ENCODE measurements around the gene CCDC13. TPM values are rescaled to one million over a fixed set of nuclear protein-coding genes. Genes with fewer than 3 reads are reported as not detected.
A peak's percentile ranks its signal among the peaks of the same experiment; 100 is the strongest.

CCDC13 gene
- polyA plus RNA-seq, 1 experiment = 0.18 TPM

DNA sequence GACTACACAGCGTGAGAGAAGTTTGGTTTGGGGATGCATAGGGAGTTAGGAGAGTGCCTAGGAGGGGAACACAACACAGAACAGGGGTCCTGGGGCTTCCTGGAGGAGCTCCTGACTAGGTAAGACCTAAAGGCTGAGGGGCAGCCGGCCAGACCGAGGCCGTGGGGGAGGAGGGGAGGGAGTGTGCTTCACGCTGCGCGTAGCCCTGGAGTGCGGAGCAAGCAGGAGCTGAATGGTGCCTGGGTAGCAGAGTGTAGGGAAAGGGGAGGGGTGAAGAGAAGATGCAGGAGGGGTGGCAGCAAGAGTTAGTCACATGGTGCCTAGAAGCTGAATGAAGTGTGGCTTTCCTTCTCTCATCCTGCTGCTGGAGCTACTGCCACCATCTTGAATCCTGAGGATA lies 38.0 kb downstream of the CCDC13 start:
- no peaks in the 10 kb centered on the region for H3K36me3 ChIP-seq (ENCODE audit: control insufficient read depth, insufficient read depth, low read length)
- DNase-seq (ENCODE audit: low read depth) = no peak
- TF ChIP-seq, protein P1, sequence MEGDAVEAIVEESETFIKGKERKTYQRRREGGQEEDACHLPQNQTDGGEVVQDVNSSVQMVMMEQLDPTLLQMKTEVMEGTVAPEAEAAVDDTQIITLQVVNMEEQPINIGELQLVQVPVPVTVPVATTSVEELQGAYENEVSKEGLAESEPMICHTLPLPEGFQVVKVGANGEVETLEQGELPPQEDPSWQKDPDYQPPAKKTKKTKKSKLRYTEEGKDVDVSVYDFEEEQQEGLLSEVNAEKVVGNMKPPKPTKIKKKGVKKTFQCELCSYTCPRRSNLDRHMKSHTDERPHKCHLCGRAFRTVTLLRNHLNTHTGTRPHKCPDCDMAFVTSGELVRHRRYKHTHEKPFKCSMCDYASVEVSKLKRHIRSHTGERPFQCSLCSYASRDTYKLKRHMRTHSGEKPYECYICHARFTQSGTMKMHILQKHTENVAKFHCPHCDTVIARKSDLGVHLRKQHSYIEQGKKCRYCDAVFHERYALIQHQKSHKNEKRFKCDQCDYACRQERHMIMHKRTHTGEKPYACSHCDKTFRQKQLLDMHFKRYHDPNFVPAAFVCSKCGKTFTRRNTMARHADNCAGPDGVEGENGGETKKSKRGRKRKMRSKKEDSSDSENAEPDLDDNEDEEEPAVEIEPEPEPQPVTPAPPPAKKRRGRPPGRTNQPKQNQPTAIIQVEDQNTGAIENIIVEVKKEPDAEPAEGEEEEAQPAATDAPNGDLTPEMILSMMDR (IDR thresholded peaks at IDR 0.05; ENCODE audit: insufficient read depth, low read depth, low read length) = no peak
- ChIA-PET CTCF (interaction anchor here (2.0 kb wide), 1 partner anchor 10 kb away, joined by 17 read pairs; no protein-coding TSS in a partner anchor), POLR2A (no interaction called here)
- H3K4me3 ChIP-seq (ENCODE audit: low read depth, low read length) = no peak overlapping the region
- no peaks in the 10 kb centered on the region for H3K27me3 ChIP-seq (ENCODE audit: control insufficient read depth, insufficient read depth, low read length)

DNA sequence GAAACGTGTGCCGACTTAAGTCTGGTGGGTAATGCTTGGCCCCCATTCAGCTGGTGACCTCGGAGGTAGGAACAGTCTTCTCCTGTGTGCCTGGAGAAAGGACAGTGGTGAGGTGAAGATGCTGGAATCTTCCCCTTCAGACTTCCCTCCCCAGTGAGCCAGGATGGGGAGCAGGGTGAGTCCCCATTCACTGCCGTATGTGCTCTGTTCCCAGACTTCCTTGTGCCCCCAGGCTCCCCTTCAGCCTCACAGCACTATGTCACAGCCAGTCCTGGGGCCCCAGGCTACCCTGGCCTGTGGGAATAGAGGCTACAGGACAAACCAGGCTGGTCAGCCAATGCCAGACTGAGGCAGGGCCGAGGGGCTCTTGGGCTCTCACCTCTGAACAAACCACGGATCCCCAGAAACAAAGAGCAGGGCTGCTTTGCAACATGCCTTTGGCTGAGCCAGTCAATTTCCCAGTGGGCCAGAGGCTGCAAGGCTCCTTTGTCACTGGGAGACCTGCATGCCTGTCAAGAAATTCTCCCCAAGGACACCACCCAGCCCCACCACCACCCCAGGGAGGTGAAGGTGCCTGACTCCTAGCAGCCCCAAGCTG lies 38.7 kb downstream of the CCDC13 start:
- CTCF ChIA-PET = interaction anchor here (2.0 kb wide), 1 partner anchor 11 kb away, joined by 17 read pairs; no protein-coding TSS in a partner anchor
- Histone ChIP-seq H3K4me3 (ENCODE audit: low read depth, low read length) (no peak overlapping the region), H3K27me3 (ENCODE audit: control insufficient read depth, insufficient read depth, low read length) (no peaks in the 10 kb centered on the region), H3K36me3 (ENCODE audit: control insufficient read depth, insufficient read depth, low read length) (no peaks in the 10 kb centered on the region)
- POLR2A ChIA-PET = no interaction called here
- no peak for DNase-seq (ENCODE audit: low read depth)
- TF ChIP-seq, protein P1 (IDR thresholded peaks at IDR 0.05; ENCODE audit: insufficient read depth, low read depth, low read length) = no peak

DNA sequence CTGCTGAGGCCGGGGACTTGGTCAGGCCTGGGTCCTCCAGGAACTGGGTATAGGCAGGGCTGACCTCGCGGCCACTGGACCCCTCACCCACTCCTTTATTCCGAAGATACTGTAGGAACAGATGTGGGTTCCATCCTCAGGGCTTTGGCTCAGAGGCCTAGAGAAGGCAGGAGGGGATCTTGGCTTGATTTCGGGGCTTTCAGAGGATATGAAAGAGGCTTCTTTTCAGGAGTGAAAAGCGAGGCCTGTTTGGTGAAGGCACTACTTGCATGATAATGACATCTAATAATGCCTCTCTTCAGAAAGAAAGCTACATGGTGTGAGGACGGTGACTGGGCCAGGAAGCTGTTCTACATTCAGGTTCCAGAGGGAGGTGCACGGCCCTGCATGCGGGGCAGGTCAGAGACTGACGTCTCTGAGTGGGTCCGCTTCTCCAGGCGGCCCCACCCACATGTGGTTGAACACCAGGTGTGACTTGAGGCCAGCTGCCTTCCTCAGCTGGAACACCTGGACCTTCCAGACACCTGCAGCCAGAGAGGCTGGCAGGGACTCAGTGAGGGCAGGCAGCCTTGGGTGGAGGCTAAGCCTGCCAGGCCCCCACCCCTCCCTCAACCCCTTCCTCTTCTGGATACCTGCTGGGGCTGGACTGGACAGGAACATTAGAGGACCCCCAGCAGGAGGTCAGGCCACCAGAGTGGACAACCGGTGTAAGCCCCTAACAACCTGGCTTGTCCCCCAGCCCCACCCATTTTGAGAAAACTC lies 39.4 kb downstream of the CCDC13 start:
- H3K4me3 ChIP-seq (ENCODE audit: low read depth, low read length) = no peak overlapping the region
- H3K36me3 ChIP-seq (ENCODE audit: control insufficient read depth, insufficient read depth, low read length) = no peaks in the 10 kb centered on the region
- TF ChIP-seq, protein P1 (IDR thresholded peaks at IDR 0.05; ENCODE audit: insufficient read depth, low read depth, low read length) = no peak
- POLR2A ChIA-PET = no interaction called here
- DNase-seq (ENCODE audit: low read depth) = no peak
- CTCF ChIA-PET = interaction anchor here (0.6 to 2.3 kb wide), 2 partner anchors 10 to 12 kb away, joined by 4 to 5 read pairs; no protein-coding TSS in a partner anchor
- H3K27me3 ChIP-seq (ENCODE audit: control insufficient read depth, insufficient read depth, low read length) = no peaks in the 10 kb centered on the region; the same call in 1 of the 2 replicates

DNA sequence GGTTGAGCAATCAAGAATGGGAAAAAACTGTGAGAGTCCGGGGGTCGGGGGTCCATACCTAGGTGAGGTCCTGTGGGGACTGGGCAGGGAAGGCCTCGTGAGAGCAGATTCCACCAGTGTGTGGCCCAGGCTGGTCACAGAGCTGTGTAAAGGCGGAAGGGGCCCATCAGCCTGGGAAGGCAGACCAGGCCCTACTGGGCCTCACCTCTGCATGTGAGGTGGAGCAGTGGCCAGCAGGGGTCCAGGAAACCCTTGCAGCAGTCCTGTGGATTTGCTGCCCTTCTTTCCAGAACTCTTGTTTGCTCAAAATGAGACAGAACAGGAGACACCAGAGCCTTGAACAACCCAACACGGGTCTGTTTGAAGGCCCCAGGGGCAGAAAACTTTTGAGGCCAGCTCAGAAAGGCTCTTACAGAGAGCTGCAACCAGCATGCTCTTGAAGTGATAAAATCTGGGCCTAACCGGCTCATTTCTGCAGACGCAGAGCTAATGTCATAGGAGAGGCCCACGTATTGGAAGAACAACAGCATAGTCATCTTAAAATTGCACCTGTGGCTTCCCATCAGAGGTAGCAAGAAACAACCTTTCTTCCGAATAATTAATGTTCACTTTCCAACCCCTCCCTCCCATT lies 40.1 kb downstream of the CCDC13 start:
- TF ChIP-seq, protein P1 (IDR thresholded peaks at IDR 0.05; ENCODE audit: insufficient read depth, low read depth, low read length) = peak; percentile 27; the same call in 1 of the 2 replicates
- no peak overlapping the region for H3K4me3 ChIP-seq (ENCODE audit: low read depth, low read length)
- CTCF ChIA-PET = interaction anchor here (0.6 to 2.3 kb wide), 3 partner anchors 11 to 27 kb away, joined by 3 to 5 read pairs (median 4); no protein-coding TSS in a partner anchor
- DNase-seq (ENCODE audit: low read depth) = no peak
- H3K27me3 ChIP-seq (ENCODE audit: control insufficient read depth, insufficient read depth, low read length) = no peaks in the 10 kb centered on the region; the same call in 1 of the 2 replicates
- POLR2A ChIA-PET = interaction anchor here (0.5 kb wide), 1 partner anchor 89 kb away, joined by 4 read pairs; no protein-coding TSS in a partner anchor
- H3K36me3 ChIP-seq (ENCODE audit: control insufficient read depth, insufficient read depth, low read length) = no peaks in the 10 kb centered on the region

Data from BJ (cell line).